Kidney (tissue), 14 donors: Measurements from ENCODE around the gene TNPO1. TPM values are rescaled to one million over a fixed set of nuclear protein-coding genes. Genes with fewer than 3 reads are reported as not detected.

Source experiments
- DNase-seq, 5 donors: peaks; one replicate each; pipeline ENCODE4 v3.0.0-alpha.2; 2013 to 2020
- FAIRE-seq: peaks from 2 replicates; lab custom pipeline; 2012; peaks lifted over from hg19 to GRCh38; lab: Jason Lieb, UNC
- H3K27ac ChIP-seq, 2 donors: one replicate each; pipeline ENCODE4 v1.7.0; 2013; ENCODE audit warnings: low read depth in 2 of 2, low read length in 2 of 2, inconsistent platforms in 1 of 2
- H3K27me3 ChIP-seq: one replicate; pipeline ENCODE4 v1.7.1; 2013; ENCODE audit warnings: low read length, inconsistent platforms; ENCODE audit not compliant: control insufficient read depth, insufficient read depth
- H3K36me3 ChIP-seq, 3 donors: one replicate each; pipeline versions ENCODE4 v1.7.0 to v1.7.1; 2013; ENCODE audit warnings: low read length in 3 of 3, control low read depth in 1 of 3, inconsistent platforms in 1 of 3; ENCODE audit not compliant: insufficient read depth in 3 of 3, control insufficient read depth in 2 of 3
- H3K4me1 ChIP-seq, 3 donors: one replicate each; pipeline versions ENCODE4 v1.7.0 to v1.7.1; 2013; ENCODE audit warnings: low read length in 3 of 3, inconsistent platforms in 1 of 3, low read depth in 1 of 3; ENCODE audit not compliant: control insufficient read depth in 2 of 3, insufficient read depth in 2 of 3
- H3K4me3 ChIP-seq, 3 donors: one replicate each; pipeline versions ENCODE4 v1.7.0 to v1.8.1; 2013; ENCODE audit warnings: low read length in 3 of 3, control low read depth in 1 of 3, inconsistent platforms in 1 of 3
- H3K9ac ChIP-seq, 3 donors: one replicate each; pipeline versions ENCODE4 v1.7.0 to v1.7.1; 2013; ENCODE audit warnings: low read length in 3 of 3, control low read depth in 1 of 3, inconsistent platforms in 1 of 3
- H3K9me3 ChIP-seq, 3 donors: one replicate each; pipeline versions ENCODE4 v1.7.0 to v1.7.1; 2013; ENCODE audit warnings: low read length in 3 of 3, control low read depth in 1 of 3, inconsistent platforms in 1 of 3; ENCODE audit not compliant: control insufficient read depth in 2 of 3, insufficient read depth in 1 of 3
- intact Hi-C: fragments of 100-400 bp; cut with DNase I; formaldehyde crosslinking; loops from one replicate; pipeline ENCODE4 v1.11.1; 2022
- microRNA-seq: library from miRNA; unstranded; fragments of <30 nt; microRNA quantifications from one replicate; pipeline ENCODE4 v1.2.0, GENCODE V29; 2020
- polyA plus RNA-seq: library from polyadenylated mRNA; stranded (reverse); fragments of 350-450 nt; fragmentation: Illumina TruSeq; extraction: RNeasy Lipid Tissue Mini Kit (QIAGEN cat#74804); gene quantifications from one replicate; pipeline ENCODE4 v1.2.3, GENCODE V29; 2014; ENCODE audit warnings: low read depth, low replicate concordance; ENCODE audit not compliant: insufficient read depth
- total RNA-seq: library from RNA; stranded (reverse); fragmentation: NEBNext Ultra II Directional; extraction: Animal tissue kit (Norgen Biotek cat#: 25700); gene quantifications from one replicate; pipeline ENCODE4 v1.2.1, GENCODE V29; 2021
- TF ChIP-seq, protein P1 (sequence below): IDR thresholded peaks from 3 replicates; pipeline ENCODE4 v1.5.1; 2012; ENCODE audit warnings: mild to moderate bottlenecking, moderate library complexity, borderline replicate concordance; ENCODE audit not compliant: insufficient read depth; ENCODE audit errors: extremely low read depth
- donor health status: control.
- donor health status: control.
- donor health status: control.
- donor health status: control.
- donor health status: control.
- donor health status: DM: yes; HTN: yes; CAD: no.
- donor health status: Normal renal cell carcinoma (clear cell type).

The TNPO1 gene
- total and polyA plus RNA-seq, 2 donors from 2014 or later: 15.6 to 86.6 TPM

DNA sequence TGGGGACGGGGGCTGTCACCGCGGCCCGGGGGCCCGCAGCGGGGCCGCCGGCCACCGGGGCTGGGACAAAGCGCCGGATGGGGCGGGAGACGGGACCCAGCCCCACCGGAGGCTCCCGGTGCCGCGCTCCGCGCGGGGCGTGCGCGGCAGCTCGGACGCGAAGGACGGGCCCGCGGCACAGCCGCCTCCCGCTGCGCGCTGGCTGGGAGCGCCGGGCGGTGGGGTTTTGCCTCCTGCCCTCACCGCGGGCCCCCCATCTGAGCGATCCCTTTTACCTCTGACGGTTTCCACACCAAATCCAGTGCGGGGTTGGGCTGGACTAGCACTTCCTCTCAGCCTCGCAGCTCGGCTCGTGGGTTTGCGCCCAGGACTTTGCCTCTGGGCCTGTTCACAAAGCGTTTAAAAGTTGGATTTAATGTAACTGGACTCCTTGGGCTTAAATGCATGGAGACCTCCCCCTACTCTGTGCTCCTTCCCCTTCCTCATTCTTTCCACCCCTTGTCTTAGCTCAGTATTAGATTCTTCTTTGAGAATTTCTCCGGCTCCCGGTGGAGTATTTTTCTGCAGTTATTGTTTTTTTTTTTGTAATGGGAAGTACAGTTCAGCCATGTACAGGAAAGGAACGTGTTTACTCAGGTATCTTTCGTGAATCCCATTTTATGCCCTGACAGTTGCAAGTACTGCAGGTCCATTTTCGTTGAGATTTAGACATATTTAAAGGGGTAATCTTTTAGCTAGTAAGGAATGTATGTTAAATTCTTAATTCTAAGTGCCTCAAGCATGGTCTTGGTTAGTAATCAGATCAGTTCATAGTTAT, 140.1 kb downstream of the TNPO1 start:
- FAIRE-seq (no peak), DNase-seq (peak; percentile 82 to 91 (median 87))
- peak overlapping the region; percentile 98 to 99 for H3K27ac ChIP-seq
- peak overlapping the region; percentile 12 to 90 (median 85) for H3K9ac ChIP-seq
- H3K4me3 ChIP-seq: peak overlapping the region; percentile 70 to 86 (median 79)
- no peaks in the 10 kb centered on the region for H3K36me3 ChIP-seq
- no peaks in the 10 kb centered on the region for H3K9me3 ChIP-seq
- H3K27me3 ChIP-seq: no peaks in the 10 kb centered on the region
- intact Hi-C loops: no loop called here
- peaks cover 3 to 21% (median 3%) of the 10 kb centered on the region in 3 donors for H3K4me1 ChIP-seq
- TF ChIP-seq, protein P1, sequence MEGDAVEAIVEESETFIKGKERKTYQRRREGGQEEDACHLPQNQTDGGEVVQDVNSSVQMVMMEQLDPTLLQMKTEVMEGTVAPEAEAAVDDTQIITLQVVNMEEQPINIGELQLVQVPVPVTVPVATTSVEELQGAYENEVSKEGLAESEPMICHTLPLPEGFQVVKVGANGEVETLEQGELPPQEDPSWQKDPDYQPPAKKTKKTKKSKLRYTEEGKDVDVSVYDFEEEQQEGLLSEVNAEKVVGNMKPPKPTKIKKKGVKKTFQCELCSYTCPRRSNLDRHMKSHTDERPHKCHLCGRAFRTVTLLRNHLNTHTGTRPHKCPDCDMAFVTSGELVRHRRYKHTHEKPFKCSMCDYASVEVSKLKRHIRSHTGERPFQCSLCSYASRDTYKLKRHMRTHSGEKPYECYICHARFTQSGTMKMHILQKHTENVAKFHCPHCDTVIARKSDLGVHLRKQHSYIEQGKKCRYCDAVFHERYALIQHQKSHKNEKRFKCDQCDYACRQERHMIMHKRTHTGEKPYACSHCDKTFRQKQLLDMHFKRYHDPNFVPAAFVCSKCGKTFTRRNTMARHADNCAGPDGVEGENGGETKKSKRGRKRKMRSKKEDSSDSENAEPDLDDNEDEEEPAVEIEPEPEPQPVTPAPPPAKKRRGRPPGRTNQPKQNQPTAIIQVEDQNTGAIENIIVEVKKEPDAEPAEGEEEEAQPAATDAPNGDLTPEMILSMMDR: no peak

DNA sequence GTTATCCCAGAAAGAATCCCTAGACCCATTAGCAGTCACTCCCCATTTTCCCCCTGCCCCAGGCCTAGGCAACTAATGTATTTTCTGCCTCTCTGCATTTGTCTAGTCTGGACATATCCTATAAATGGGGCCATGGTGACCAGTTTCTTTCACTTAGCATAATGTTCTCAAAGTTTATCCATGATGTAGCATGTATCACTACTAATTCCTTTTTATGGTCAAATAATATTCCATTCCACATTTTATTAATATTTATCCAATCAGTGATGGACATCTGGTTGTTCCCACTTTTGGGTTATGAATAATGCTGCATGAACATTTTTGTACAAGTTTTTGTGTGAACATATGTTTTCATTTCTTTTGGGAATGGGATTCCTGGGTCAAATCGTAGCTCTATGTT, 140.9 kb downstream of the TNPO1 start:
- intact Hi-C loops: no loop called here
- Histone ChIP-seq H3K4me3 (peak overlapping the region; percentile 70 to 86 (median 79)), H3K9me3 (no peaks in the 10 kb centered on the region), H3K27me3 (no peaks in the 10 kb centered on the region), H3K27ac (no peak overlapping the region), H3K36me3 (no peaks in the 10 kb centered on the region), H3K4me1 (peaks cover 3 to 21% (median 3%) of the 10 kb centered on the region in 3 donors), H3K9ac (peak overlapping the region in 2 of 3 donors; percentile 12 to 90)
- TF ChIP-seq, protein P1: no peak
- no peak for FAIRE-seq
- no peak for DNase-seq

DNA sequence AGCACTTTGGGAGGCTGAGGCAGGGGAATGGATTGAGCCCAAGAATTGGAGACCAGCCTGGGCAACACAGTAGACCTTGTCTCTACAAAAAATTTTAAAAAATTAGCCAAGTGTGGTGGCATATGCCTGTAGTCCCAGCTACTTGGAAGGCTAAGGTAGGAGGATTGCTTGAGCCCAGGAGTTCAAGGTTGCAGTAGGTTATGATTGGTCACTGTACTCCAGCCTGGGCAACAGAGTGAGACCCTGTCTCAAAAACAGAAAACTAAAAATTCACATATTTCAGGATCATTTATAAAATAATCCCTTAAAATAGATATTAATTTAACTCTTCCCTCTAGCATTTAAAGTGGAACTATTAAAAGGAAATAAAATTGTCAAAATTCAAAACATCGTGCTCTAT, 142.8 kb downstream of the TNPO1 start:
- Histone ChIP-seq H3K4me1 (peaks cover 0 to 11% (median 3%) of the 10 kb centered on the region in 3 donors), H3K9ac (no peak overlapping the region), H3K36me3 (no peaks in the 10 kb centered on the region), H3K4me3 (no peak overlapping the region), H3K9me3 (no peaks in the 10 kb centered on the region), H3K27ac (no peak overlapping the region), H3K27me3 (no peaks in the 10 kb centered on the region)
- intact Hi-C loops: no loop called here
- DNase-seq (no peak), FAIRE-seq (no peak)
- TF ChIP-seq, protein P1: no peak

Small RNAs within 50 kb of the gene (microRNA-seq; reads per million reads assigned to microRNA genes)
- gene MIR4804: not detected

Other genes with a start within 250 kb of the TNPO1 start
- gene FCHO2, start 139.4 kb downstream of the TNPO1 start, total RNA-seq: 48.1 TPM
- 6.5 TPM for gene FCHO2, start 139.4 kb downstream of the TNPO1 start, polyA plus RNA-seq